Breast epithelium (tissue), 3 donors: ENCODE measurements around the gene MAPK8.

Experiments
- POLR2A ChIP-seq: fragments of 450-650 bp; IDR thresholded peaks from one replicate; pipeline ENCODE4 v1.6.1; 2016; ENCODE audit warnings: antibody characterized with exemption, mild to moderate bottlenecking, moderate library complexity
- POLR2AphosphoS5 ChIP-seq, 3 donors: sonication (generic); formaldehyde crosslinking; IDR thresholded peaks; one replicate each; pipeline ENCODE4 v1.6.1; 2017; ENCODE audit warnings: antibody characterized with exemption in 3 of 3
- TF ChIP-seq, protein P1 (sequence below), 3 donors: fragments of 450-650 bp; IDR thresholded peaks; one replicate each; pipeline ENCODE4 v1.5.1; 2016 to 2017; ENCODE audit warnings: antibody characterized with exemption in 3 of 3, mild to moderate bottlenecking in 3 of 3, moderate library complexity in 3 of 3

DNA sequence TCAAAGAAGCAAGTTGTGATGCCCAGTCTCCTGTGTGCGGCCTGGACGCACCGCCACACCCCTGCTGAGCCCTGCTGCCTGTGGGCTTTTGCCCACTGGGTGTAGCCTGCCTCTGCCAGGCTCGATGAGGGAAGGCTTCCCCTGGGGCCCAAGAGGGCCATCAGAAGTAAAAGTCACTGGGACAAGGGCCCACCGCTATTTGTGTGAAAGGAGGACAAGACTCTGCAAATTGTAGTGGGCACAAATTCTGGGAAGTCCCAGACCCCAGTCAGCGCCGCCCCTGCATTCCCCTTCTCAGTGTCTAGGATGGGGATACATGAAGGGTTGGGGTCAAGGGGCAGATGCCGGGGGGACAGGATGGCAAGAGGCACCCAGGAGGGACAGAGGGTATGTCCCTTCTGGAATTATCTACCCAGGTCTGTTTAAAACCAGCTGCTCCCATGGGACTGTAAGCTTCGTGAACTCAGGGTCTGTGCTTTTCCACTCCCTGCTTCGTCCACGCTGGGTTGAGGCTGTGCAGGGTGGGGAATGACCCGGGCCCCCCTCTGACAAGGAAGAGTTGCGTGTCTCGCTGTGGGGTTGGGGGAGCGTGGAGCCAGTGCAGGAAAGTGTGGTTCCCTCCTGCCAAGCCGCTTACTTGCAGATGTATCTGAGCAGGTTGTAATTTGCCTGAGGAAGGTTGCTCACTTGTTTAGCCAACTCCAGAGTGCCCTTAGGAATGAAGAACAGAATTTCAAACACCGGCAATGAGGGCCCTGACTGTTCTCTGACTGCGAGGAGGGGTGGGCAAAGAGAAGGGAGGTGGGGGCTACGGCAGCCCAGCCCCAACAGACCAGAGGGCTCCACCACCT, 147.2 kb downstream of the MAPK8 start:
- TF ChIP-seq, protein P1, sequence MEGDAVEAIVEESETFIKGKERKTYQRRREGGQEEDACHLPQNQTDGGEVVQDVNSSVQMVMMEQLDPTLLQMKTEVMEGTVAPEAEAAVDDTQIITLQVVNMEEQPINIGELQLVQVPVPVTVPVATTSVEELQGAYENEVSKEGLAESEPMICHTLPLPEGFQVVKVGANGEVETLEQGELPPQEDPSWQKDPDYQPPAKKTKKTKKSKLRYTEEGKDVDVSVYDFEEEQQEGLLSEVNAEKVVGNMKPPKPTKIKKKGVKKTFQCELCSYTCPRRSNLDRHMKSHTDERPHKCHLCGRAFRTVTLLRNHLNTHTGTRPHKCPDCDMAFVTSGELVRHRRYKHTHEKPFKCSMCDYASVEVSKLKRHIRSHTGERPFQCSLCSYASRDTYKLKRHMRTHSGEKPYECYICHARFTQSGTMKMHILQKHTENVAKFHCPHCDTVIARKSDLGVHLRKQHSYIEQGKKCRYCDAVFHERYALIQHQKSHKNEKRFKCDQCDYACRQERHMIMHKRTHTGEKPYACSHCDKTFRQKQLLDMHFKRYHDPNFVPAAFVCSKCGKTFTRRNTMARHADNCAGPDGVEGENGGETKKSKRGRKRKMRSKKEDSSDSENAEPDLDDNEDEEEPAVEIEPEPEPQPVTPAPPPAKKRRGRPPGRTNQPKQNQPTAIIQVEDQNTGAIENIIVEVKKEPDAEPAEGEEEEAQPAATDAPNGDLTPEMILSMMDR (IDR thresholded peaks at IDR 0.05), result no peak
- TF ChIP-seq POLR2A (no peak), POLR2AphosphoS5 (IDR thresholded peaks at IDR 0.05) (no peak)
